Measurements from ENCODE around the gene CPA1.

CPA1 gene

GRCh38 chr7:130426564-130426963, 46.3 kb downstream of the CPA1 start:
- DNase-seq (ENCODE audit: low read depth) = no peak

DNA sequence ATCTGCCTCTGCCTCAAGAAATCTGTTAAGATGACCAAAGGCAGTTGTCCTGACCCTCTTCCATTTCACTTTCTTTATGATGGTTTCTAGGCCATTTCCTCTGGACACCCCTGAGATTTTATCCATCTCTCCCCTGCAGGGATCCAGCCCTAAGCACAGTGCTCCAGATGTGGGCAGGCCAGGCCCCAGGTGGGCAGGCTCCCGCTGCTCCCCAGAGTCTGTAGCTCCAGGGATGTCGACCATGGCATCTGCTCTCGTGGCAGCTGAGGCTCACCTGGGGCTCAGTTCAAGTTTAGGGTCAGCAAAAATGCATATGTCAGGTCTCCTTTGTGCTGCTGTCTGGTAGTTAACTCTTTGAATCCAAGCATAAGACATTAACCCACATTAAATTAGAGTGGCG, 48.7 kb downstream of the CPA1 start:
- DNase-seq (ENCODE audit: low read depth) = no peak

- DNase-seq (ENCODE audit: low read depth) = no peak
Observed at GRCh38 chr7:130430115-130430514, 49.8 kb downstream of the CPA1 start.

GRCh38 chr7:130430841-130431666, 50.8 kb downstream of the CPA1 start:
- no peak for DNase-seq (ENCODE audit: low read depth)

GRCh38 chr7:130432886-130433285, 52.6 kb downstream of the CPA1 start:
- no peak for DNase-seq (ENCODE audit: low read depth)

- DNase-seq (ENCODE audit: low read depth) = no peak
Observed at GRCh38 chr7:130433301-130433700, 53.0 kb downstream of the CPA1 start.

- no peak for DNase-seq (ENCODE audit: low read depth)
Observed at GRCh38 chr7:130435311-130435854, 55.1 kb downstream of the CPA1 start.

DNA sequence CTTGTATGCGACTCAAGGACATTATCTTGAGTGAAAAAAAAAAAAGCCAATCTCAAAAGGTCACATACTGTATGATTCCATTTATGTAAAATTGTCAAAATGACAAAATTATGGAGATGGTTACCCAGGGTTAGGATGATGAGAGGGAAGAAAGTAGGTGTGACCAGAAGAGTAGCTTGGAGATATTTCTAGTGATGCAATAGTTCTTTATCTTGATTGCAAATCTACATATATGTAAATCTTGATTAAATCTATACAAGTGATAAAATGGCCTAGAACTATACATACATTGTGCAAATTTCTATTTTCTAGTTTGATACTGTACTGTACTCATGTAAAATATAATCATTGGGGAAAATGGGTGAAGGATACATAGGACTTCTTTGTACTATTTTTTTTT, 56.0 kb downstream of the CPA1 start:
- DNase-seq (ENCODE audit: low read depth) = no peak

Measured in activated T-cell treated with anti-CD3 and anti-CD28 coated beads for 48 hours (primary cell).